Hematopoietic multipotent progenitor cell treated with erythropoietin and hydrocortisone succinate and interleukin-3 and kit ligand, for 6 days (in vitro differentiated cells): Measurements from ENCODE around the gene HK3.

ENCODE experiments used
- DNase-seq: peaks from one replicate; pipeline ENCODE4 v3.0.0-alpha.2; 2015

Gene HK3

GRCh38 chr5:176901260-176902101 lies 2.3 kb upstream of the HK3 start:
- no peak for DNase-seq

DNA sequence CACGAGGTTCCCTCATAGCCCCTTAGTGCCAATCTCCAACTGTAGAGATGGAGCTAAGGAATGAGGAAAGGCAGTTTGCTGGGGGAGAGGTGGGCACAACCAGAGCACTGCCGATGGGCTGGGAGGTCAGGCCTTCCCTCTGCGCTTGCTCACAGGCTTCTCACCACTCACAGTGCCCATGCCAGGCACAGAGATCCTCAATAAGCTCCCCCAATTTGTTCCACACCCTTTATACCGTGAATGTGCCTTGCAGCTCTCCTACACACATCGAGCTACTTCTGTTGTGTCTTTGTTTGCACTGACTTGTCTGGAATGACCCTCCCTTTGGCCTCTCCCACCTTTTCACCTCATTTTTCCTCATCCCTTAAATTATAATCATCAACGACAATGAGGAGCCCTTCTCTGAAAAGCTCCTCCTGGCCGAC lies 1.6 kb upstream of the HK3 start:
- no peak for DNase-seq

- peak; percentile 33 for DNase-seq
These were observed 1.0 kb upstream of the HK3 start for GRCh38 chr5:176899946-176900779.

DNA sequence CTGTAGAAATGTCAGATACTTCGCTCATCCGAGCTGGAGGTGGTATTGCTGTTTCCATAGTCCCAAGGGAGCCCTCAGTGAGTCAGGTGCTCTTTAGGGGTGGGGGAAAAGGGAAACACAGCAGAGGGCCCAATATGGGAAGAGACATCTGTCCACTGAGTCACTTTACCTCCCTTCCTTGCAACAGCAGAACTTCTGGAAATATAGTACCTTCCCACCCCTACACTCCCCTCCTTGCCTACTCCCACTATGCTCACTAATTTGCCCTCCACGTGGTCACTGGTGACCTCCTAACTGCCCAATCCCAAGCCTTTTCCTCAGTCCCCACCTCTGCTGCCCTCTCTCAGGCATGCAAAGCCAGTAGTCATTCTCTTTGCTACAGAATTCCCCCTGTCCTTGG lies 1.9 kb downstream of the HK3 start:
- DNase-seq = no peak

DNA sequence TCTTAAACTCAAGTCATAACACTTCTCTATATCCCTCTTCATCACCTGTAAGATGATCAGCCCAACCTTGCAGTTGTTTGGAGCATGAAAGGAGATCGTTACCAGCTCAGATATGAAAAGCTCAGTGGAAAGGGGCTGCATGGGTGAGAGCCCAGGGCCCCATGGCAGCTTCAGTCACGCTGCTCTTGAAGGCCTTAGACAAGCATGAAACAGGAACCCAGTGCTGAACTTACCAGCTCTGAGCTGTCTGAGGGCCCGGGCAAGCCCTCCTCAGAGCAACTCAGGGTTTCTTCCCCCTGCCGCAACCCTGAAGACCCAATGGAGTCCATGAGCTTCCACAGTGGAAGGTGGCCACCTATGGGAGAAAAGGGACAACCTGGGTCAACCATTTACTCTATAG lies 3.3 kb downstream of the HK3 start:
- no peak for DNase-seq

- DNase-seq = no peak
These were observed 4.8 kb downstream of the HK3 start for GRCh38 chr5:176894298-176894697.

- DNase-seq = no peak
These were observed 6.5 kb downstream of the HK3 start for GRCh38 chr5:176892663-176893062.

DNA sequence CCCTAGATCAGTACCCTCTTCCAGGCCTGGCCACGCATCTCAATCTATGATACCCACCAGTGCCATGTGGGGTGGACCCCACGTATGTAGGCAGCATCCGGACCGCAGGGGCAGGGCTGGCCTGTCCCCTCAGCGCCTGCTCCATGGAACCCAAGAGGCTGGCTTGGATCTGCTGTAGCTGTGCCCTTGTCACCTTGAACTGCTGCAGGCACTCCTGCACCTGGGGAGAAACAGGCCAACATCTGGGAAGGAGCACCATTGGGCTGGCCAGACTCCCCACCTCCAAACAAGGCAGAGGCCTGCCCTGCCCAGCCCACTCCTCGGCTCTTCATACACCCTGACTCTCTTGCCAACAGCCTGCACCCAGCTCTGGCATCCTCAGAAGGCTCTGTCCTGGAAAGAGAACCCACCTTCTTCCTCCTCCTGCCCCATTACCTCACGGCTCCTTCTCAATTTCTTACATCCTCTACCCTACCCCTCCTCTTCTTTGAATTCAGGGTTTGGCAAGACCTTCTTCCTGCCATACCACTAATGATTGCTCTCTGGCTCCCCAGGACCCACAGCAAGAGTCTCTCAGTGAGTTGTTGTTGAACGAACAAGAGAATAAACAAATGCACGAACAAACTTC lies 7.7 kb downstream of the HK3 start:
- DNase-seq = no peak

DNA sequence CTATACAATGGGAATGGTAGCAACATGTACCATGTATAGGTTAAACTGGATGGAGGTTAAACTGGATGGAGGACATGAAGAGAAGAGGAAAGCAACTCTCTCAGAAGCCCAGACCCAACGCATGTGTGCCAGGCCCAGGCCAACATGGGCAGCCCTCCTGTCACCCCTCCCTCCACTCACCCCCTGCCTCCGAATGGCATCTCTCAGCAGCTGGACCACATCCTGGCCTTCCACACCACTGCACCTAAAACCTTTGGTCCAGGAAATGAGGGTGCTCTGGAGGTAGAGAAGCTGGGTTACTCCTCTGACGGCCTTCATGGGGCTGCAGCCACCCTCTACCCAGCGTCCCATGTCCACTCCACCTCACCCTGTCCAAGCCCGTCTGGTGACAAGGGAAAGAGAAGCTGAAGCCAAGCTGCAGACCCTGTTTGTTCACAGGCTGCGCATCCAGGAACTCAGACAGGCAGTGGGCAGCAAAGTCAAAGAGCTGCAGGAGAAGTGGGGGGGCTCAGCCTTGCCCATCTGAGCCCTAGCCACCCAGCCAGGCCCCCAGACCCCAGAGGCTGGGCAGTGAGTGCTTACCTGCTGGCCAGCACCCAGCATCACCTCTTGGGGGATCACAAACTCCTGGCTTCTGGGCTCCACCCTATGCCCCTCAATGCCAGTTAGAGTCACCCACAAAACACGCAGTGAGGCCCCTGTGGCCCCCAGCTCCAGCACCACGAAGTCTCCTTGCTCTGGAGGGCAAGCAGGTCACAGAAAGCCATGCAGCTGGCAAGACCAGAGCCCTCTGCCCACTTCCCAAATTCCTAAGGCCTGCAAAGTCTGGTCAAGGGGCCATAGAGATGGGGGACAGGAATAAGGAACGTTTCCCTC lies 8.5 kb downstream of the HK3 start:
- DNase-seq = no peak

- no peak for DNase-seq
These were observed 9.5 kb downstream of the HK3 start for GRCh38 chr5:176889321-176890280.

DNA sequence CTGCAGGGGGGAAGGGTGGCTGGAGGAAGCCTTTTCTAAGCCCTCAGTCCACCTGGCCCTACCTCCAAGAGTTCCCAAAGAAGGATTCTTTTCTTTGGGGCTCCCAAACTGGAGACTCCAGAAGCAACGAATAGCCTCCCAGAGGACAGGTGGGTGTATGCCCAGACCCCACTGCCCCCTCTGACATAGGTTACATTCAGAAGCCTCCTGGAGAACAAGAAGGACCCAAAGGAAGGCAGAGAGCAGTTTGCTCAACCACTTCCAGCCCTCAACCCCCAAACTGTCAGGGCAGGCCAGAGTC lies 10.3 kb downstream of the HK3 start:
- no peak for DNase-seq

GRCh38 chr5:176888016-176888864 lies 10.9 kb downstream of the HK3 start:
- no peak for DNase-seq

- DNase-seq = no peak
These were observed 11.8 kb downstream of the HK3 start for GRCh38 chr5:176887252-176887849.

DNA sequence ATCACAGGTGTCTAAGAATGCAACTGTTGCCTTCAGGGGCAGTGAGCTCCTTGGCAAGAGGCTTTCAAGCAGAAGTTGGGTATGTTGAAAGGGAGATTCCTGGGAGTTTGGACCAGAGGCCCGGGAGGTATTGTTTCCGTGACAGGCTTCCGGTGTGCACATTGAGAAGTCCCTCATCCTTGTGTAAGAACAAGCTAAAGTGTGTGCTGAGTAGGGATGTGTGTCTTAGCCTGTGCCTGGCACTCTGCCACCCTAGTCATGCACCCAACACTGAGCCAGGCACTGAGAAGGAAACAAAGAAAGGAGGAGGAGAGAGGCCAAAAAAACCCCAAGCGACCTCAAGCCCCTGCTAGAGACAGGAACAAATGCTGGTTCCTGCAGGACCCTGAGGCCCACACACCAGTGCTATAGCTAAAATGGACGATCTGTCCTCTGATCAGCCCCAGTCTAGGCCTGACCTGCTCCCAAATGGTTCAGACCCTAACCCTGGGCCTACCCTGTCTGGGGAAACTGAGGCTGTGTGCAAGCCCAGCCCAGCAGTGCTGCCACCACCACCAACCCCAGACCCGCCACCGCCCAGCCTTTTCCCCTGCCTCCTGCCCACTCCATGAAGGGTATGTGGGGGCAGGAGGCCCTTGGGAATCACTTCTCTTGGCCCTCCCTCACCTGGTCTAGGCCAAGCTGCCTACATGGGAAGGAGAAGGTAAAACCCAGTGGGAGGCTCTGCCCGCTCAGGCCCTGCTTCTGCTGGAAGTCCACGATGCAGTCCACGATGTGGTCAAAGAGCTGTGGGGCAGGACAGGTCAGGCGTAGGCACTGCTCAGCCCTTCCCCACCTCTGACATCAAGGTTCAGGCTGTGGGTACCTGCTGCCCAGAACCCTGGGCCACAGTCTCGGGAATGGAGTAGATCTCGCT lies 12.6 kb downstream of the HK3 start:
- no peak for DNase-seq

DNA sequence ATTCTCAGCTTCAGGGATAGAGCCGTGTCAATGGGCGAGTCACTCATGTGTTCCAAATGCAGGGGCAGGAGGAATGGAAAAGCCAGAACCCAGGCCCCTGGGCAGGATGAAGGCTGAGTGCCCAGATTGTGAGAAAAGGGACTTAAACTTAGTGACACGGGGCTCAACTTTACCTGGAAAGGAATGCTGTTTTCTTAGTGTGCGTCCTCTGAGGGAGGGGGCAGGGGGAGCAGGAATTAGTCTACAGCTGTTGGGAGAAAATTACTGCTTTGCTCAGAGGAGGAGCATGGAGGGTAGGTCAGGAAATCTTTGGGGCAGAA lies 14.6 kb downstream of the HK3 start:
- no peak for DNase-seq

- no peak for DNase-seq
These were observed 15.2 kb downstream of the HK3 start for GRCh38 chr5:176883700-176884570.

- DNase-seq = no peak
These were observed 16.6 kb downstream of the HK3 start for GRCh38 chr5:176882567-176882903.

GRCh38 chr5:176881816-176882566 lies 17.2 kb downstream of the HK3 start:
- no peak for DNase-seq
